Upper lobe of right lung (tissue), 1 donor: ENCODE measurements around the gene ZCCHC18. TPM values are rescaled to one million over a fixed set of nuclear protein-coding genes. Genes with fewer than 3 reads are reported as not detected.

Source experiments
- ATAC-seq: fragments of 200-7000 bp; cut with Tn5 transposase; one replicate; pipeline ENCODE4 v1.9.1; 2020; ENCODE audit warnings: mild to moderate bottlenecking, moderate library complexity
- DNase-seq: peaks from one replicate; pipeline ENCODE4 v3.0.0-alpha.2; 2020
- H3K27ac ChIP-seq: fragments of 200-600 bp; one replicate; pipeline ENCODE4 v1.8.0; 2022
- H3K27me3 ChIP-seq: fragments of 200-600 bp; one replicate; pipeline ENCODE4 v1.8.0; 2022; ENCODE audit warnings: mild to moderate bottlenecking
- H3K36me3 ChIP-seq: fragments of 200-600 bp; one replicate; pipeline ENCODE4 v1.8.0; 2022
- H3K4me1 ChIP-seq: fragments of 200-600 bp; one replicate; pipeline ENCODE4 v1.8.0; 2022
- H3K4me3 ChIP-seq: fragments of 200-600 bp; one replicate; pipeline ENCODE4 v1.8.0; 2022; ENCODE audit warnings: mild to moderate bottlenecking
- H3K9me3 ChIP-seq: fragments of 200-600 bp; one replicate; pipeline ENCODE4 v1.8.0; 2022
- intact Hi-C: fragments of 100-400 bp; cut with DNase I; formaldehyde crosslinking; loops from one replicate; pipeline ENCODE4 v1.11.0; 2022
- total RNA-seq: library from RNA; stranded (reverse); fragmentation: NEBNext Ultra II Directional; extraction: Animal tissue kit (Norgen Biotek cat#: 25700); gene quantifications from one replicate; pipeline ENCODE4 v1.2.1, GENCODE V29; 2021
- TF ChIP-seq, protein P1 (sequence below): fragments of 200-600 bp; IDR thresholded peaks from one replicate; pipeline ENCODE4 v1.8.0; 2022; ENCODE audit warnings: antibody characterized with exemption
- donor health status: DM: no; HTN: yes; CAD: no; lungs with severe emphysema.

The ZCCHC18 gene
- total RNA-seq, 1 donor from 2014 or later = 1.6 TPM

DNA sequence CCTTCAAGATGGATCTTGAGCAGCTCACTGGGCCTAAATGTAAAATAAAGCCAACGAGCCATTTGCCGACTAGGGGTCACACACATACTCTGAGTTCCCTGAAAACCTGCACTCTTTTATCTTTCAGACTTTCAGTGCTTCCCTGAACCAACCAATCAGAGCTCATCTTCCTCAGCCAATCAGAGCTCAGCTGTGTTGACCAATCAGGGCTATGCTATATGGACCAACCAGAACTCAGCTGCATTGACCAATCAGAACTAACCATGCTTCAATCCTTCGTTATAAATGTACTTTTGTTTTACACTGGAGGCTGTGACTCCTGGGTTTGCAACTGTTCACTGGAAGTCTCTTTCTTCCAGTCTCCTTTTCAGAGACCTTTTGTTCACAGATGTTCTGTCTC is 25.2 kb downstream of the ZCCHC18 start:
- ATAC-seq (no peak), DNase-seq (no peak)
- Histone ChIP-seq H3K4me1 (no peaks in the 10 kb centered on the region), H3K27ac (no peak overlapping the region), H3K4me3 (no peak overlapping the region), H3K36me3 (no peaks in the 10 kb centered on the region), H3K27me3 (no peaks in the 10 kb centered on the region), H3K9me3 (no peaks in the 10 kb centered on the region)
- TF ChIP-seq, protein P1, sequence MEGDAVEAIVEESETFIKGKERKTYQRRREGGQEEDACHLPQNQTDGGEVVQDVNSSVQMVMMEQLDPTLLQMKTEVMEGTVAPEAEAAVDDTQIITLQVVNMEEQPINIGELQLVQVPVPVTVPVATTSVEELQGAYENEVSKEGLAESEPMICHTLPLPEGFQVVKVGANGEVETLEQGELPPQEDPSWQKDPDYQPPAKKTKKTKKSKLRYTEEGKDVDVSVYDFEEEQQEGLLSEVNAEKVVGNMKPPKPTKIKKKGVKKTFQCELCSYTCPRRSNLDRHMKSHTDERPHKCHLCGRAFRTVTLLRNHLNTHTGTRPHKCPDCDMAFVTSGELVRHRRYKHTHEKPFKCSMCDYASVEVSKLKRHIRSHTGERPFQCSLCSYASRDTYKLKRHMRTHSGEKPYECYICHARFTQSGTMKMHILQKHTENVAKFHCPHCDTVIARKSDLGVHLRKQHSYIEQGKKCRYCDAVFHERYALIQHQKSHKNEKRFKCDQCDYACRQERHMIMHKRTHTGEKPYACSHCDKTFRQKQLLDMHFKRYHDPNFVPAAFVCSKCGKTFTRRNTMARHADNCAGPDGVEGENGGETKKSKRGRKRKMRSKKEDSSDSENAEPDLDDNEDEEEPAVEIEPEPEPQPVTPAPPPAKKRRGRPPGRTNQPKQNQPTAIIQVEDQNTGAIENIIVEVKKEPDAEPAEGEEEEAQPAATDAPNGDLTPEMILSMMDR = no peak
- intact Hi-C loops = no loop called here

DNA sequence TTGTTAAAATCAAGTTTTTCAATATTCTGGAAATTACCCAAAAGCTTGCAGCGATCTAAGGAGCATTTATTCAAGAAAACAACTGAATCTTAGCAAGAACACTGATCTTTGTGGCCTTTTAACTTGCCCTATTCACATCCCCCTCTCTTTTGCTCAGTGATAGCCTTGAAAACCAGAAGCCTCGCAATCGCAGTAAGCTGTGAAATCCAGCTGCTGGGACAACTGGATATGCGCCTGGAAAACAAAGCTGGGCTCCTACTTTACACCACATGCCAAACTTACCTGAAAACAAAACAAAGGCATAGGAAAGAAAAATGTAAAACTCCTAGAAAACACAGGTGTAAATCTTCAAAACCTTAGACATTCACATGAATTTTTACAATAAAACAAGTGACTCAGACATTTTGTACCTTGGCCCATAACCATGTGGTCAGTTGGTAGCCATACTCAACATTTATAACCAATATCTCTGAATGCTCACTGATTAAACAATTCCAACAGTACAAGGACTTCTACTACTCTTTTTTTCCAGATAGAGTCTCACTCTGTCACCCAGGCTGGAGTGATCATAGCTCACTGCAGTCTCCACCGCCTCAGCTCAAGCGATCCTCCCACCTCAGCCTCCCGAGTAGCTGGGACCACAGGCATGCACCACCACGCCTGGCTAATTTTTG is 28.9 kb downstream of the ZCCHC18 start:
- Histone ChIP-seq H3K4me3 (no peak overlapping the region), H3K27me3 (no peaks in the 10 kb centered on the region), H3K4me1 (no peaks in the 10 kb centered on the region), H3K36me3 (no peaks in the 10 kb centered on the region), H3K27ac (no peak overlapping the region), H3K9me3 (no peaks in the 10 kb centered on the region)
- intact Hi-C loops = no loop called here
- TF ChIP-seq, protein P1 = no peak
- no peak for ATAC-seq
- no peak for DNase-seq

DNA sequence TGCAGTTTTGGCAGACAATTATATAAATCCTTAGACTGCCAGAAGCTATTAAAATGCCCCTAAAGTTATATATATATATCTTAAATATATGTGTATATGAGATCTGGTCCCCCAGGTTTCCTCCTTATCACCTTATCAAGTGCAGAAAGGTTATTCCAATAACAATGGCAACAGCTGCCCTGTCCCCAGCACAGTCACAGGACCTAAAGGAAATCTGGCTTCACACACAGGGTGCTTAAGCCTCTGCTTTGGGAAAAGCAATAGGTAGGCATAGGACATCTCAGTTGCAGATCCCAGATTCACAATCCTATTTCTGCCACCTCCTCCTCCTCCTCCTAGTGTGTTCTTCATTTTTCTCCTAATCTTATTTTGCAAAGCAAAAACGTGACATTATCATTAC is 38.7 kb downstream of the ZCCHC18 start:
- no peak for DNase-seq

DNA sequence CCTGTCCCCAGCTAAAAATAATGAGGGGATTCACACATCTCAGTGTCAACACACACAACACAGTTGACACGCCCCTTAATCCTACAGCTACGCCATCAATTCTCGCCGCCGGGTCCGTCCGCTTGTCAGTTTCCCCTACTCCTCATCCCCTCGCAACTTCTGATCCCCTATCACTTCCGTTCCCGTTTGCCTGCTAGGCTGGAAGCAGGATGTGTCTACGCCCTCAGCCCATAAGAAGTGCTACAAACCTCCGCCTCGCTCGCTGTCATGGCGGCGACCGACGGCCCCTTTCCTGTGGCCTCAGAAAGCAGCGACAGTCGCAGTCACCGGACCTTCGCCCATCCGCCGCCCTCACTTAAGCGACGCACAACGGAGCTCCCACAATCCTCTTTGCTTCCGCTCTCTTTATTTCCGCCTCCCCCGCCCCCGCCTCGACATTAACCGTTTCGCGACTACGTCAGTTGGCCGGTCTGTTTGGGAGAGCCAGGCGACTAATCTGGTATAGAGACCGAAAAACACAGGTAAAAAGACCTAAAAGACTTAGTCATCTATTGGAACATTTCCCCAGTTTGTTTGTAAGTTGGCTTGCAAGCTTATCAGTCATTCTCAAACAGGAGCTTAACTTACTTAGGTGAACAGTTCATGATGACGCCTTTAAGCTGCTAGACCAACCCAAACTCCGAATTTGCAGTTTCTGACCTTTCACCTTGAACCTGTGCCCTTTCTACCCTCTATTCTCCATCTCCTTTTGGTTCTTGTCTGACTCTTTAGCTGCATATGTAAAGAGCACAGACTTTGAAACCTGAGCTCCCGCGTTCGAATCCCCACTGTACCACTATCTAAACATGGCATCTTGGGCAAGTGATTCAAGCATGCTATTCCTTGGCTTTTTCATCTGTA is 44.6 kb downstream of the ZCCHC18 start, which contains the start of gene SLC25A53:
Gene SLC25A53 (minus strand): TSS at position 380 of the 900 bp plus-strand sequence. CDS start 51,752 bp downstream, outside the sequence.
- peak within 1 kb of the TSS; percentile 94 for H3K27ac ChIP-seq
- peak within 1 kb of the TSS; percentile 58 for H3K4me3 ChIP-seq
- no peaks in the 10 kb centered on the region for H3K27me3 ChIP-seq
- intact Hi-C loops = no loop called here
- no peaks in the 10 kb centered on the region for H3K36me3 ChIP-seq
- DNase-seq = peak; percentile 86
- TF ChIP-seq, protein P1 = no peak
- peak; percentile 99 for ATAC-seq
- peaks cover 5% of the 10 kb centered on the region for H3K4me1 ChIP-seq
- H3K9me3 ChIP-seq = no peaks in the 10 kb centered on the region

More for the DNA sequence above, 38.7 kb downstream of the ZCCHC18 start:
- intact Hi-C loops = no loop called here
- TF ChIP-seq, protein P1 = no peak
- no peak for ATAC-seq
- Histone ChIP-seq H3K36me3 (no peaks in the 10 kb centered on the region), H3K4me3 (no peak overlapping the region), H3K27me3 (no peaks in the 10 kb centered on the region), H3K9me3 (no peaks in the 10 kb centered on the region), H3K27ac (no peak overlapping the region), H3K4me1 (peaks cover 5% of the 10 kb centered on the region)

Other genes starting within 250 kb of the ZCCHC18 start
- gene TMSB15B, start 149.9 kb upstream of the ZCCHC18 start, total RNA-seq = 1.6 TPM
- not detected for gene H2BW1, start 98.8 kb upstream of the ZCCHC18 start, total RNA-seq
- gene H2BW2, start 72.6 kb upstream of the ZCCHC18 start, total RNA-seq = not detected
- 1.0 TPM for gene TMSB15C, start 36.3 kb upstream of the ZCCHC18 start, total RNA-seq
- 13.6 TPM for gene SLC25A53, start 44.5 kb downstream of the ZCCHC18 start, total RNA-seq
- 16.0 TPM for gene FAM199X, start 53.9 kb downstream of the ZCCHC18 start, total RNA-seq
- not detected for gene ESX1, start 142.4 kb downstream of the ZCCHC18 start, total RNA-seq